ENCODE measurements around the gene TMEFF2.

The TMEFF2 gene

DNA sequence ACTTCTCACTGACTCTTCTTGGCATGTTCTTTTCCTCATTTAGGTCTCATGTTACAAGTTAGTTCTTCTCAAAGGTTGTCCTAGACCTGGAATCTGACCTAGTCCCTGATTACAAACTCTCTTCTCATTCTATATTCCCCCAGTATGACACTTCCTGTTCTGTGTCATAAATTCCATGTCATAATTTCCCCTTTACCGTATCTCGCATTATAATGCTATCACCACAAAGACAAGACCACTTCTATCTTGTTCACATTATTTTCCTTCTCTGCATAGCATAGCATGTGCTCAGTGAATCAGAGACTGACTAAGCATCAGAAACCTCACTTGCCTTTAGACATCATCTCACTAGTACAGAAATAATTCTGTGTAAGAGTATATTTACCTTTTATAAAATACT lies 284.2 kb downstream of the TMEFF2 start:
- DNase-seq (ENCODE audit: low read depth in 1 of 2, low spot score in 1 of 2): no peak

DNA sequence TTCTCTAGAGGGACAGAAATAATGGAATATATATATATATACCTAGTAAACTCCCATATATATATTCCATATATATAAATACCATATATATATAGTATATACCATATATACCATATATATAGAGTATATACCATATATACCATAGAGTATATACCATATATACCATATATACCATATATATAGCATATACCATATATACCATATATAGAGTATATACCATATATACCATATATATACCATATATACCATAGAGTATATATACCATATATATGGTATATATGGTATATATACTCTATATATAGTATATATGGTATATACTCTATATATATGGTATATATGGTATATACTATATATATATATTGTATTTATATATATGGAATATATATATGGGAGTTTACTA lies 285.9 kb downstream of the TMEFF2 start:
- DNase-seq (ENCODE audit: low read depth in 1 of 2, low spot score in 1 of 2): no peak

DNA sequence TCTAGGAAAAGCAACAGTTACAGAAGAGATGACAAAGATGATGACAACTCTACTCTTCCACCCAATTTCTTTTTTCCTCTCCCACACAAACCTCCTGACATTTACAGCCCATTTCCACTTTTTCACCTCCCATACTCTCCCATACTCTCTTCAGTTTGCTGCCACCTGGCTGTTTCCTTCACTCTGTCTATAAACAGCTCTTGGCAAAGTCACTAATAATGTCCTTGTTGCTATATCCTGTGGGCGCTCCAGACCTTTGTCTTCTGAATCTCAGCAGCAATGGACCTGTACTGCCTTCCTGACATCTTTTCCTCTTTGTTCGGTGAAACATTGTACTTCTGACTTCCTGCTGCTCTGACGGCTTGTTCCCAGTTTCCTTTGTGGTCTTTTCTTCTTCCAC lies 287.2 kb downstream of the TMEFF2 start:
- DNase-seq (ENCODE audit: low read depth in 1 of 2, low spot score in 1 of 2): no peak

DNA sequence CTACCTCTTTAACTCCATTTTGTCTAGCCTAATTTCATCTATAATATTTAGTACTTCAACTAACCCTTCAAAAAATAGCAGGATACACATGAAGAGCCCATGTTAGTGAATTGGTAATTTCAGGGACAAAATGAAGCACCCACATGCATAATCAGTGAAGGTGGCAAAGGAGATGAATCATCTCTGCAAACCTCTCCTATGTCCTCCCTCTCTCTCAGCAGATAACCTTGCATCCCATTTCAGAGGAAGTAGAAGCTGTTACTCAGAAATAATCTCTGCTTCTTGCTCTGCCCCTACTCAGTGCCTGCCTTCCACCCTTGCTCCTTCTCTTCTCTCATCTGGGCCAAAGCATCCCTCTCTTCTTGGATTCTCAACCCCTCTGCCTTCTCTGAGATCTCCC lies 287.6 kb downstream of the TMEFF2 start:
- no peak for DNase-seq (ENCODE audit: low read depth in 1 of 2, low spot score in 1 of 2)

DNA sequence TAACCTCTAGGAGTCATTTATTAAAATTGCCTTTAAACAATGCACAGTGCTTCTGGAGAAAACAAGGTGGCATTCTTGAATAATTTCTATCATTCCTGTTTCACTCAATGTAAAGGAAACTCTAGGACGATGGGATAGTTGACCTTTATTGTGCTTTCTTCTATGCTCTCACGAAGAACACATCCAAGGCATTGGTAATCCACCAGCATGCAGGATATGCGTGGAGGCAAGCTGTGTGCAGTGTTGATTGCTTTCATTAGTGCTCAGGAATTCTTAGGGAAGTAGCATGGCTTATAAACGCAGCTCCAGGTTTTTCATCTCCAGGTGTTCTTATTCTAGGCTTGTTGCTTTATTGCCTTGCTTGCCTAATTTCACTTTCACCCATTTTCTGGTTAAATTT lies 289.4 kb downstream of the TMEFF2 start:
- no peak for DNase-seq (ENCODE audit: low read depth in 1 of 2, low spot score in 1 of 2)

DNA sequence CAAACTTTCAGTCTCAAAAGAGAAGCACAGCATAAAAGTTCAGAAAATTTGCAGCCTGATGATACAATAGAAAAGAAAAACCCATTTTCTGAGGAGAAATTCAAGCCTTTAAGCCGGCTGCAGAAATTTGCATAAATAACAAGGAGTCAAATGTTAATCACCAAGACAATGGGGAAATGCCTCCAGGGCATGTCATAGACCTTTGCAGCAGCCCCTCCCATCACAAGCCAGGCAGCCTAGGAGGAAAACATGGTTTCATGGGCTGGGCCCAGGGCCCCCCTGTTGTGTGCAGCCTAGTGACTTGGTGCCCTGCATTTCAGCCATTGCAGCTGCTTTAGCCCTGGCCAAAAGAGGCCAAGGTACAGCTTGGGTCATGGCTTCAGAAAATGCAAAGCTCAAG lies 293.7 kb downstream of the TMEFF2 start:
- DNase-seq (ENCODE audit: low read depth in 1 of 2, low spot score in 1 of 2): no peak

DNA sequence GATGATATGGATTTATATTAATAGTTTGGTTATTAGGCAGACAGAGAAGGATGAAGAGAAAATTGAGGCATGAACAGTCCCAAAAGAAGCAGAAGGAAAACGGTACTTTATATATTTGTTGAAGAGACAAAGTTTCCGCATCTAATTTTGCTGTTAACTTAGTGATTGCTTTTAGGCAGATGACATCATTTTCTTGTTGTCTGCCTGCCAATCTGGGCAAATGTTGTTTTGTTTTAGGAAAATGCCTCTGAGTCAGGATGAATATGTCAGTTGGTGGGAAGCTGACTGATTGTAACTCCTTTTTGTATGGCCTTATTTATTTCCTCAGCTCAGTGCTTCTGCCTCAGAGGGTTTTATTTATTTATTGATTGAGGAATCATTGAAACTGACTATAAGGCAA lies 295.3 kb downstream of the TMEFF2 start:
- DNase-seq (ENCODE audit: low read depth in 1 of 2, low spot score in 1 of 2): no peak
